GM21717 (cell line): ENCODE measurements around the gene MTMR12.

Source experiments
- ATAC-seq: cut with Tn5 transposase; IDR thresholded peaks from one replicate; pipeline ENCODE4 v1.9.1; 2021; ENCODE audit warnings: mild to moderate bottlenecking, moderate library complexity; ENCODE audit not compliant: unreplicated experiment

The MTMR12 gene

GRCh38 chr5:32278406-32278805 is 34.3 kb downstream of the MTMR12 start:
- no peak for ATAC-seq

- no peak for ATAC-seq
Measured at GRCh38 chr5:32277798-32278197, 34.9 kb downstream of the MTMR12 start.

DNA sequence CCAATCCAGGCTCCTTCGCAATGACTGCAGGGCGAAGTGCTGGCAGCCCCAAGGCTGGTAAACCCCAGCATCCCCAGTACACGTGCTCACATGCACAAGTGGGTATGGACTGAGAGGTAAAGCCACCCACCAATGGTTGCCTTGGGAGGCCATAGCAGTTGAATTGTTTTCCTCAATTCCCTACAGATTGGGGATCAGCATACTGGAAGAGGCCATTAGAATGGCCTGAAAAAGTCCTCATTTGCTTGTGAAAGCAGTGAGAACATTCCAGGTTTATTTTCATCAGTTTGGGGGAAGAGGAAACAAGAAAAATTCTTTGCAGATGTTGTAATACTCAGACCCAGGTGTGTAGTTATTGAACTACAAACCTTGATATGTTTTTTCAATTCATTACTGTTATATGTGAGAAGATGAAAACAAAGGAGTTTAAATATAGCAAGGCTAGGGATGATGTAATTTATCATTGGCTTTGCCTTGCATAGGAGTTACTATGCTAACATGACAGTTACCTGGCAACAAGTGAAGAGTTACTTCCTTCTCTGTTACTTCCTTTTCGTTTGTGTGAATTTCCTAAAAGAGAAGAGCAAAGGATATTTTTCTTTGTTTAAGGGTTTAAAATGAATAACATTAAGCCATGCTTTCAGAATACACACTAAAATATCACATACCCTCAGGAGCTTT is 36.4 kb downstream of the MTMR12 start:
- peak; percentile 50 for ATAC-seq

- ATAC-seq, result no peak
Measured at GRCh38 chr5:32275396-32275741, 37.4 kb downstream of the MTMR12 start.

DNA sequence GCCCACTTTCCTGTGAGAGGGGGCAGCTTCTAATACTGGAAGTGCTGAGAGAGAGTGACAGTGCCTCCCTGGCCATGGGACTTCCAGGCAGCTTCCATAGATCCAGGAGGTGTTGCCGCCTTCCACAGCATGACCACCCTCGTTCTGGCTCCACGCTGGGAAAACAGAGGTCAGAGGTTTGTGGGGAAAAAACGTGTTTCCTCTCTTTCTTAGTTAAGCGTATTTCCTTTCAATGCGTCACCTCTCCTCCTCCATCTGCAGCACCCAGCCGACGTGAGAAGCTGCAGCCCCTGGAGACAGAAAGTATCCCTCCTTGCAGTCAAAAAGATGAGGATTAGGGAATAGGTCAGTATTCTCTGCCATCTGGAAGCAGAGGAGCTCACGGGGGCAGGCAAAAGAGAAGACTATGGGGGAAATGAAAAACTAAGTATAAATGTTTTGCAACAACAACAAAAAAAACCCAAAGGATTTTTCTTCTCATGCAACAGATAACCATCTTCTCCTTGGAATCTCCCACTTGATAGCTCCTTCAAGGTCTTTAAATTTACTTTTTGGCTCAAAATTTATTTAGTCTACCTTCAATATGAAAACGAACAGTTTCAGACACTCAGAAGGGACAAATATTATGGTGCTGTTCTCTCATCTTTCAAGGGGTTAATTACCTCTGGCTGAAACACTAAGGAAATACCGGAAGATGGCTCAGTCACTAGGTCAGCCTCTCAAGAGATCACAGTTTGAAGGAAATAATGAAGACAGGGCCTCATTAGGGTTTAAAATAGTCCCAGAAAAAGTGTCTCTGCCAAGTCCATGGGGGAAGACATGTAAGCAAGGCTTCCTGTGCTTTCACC is 38.0 kb downstream of the MTMR12 start:
- ATAC-seq, result no peak

DNA sequence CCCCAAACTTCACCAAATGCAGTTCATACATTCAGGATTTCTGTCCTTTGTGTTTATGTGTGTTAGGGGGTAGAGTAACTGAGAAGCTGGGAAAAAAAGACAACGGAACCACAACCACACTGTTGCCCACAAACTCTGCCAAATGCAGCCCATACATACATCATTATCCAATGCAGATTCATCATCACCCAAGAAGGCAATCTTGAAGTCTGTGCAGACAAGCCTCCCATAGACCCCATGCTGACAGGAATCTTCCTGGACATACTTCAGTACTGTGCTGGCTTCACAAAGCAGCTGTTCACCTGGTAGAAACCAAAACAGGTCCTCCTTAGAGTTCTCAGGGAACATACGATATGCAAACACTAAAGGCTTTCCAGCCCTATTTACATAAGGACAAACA is 38.9 kb downstream of the MTMR12 start:
- no peak for ATAC-seq

- no peak for ATAC-seq
Measured at GRCh38 chr5:32272746-32273145, 40.0 kb downstream of the MTMR12 start.

GRCh38 chr5:32270946-32271345 is 41.8 kb downstream of the MTMR12 start:
- no peak for ATAC-seq

- ATAC-seq, result no peak
Measured at GRCh38 chr5:32270178-32270577, 42.6 kb downstream of the MTMR12 start.

- no peak for ATAC-seq
Measured at GRCh38 chr5:32265902-32266301, 46.8 kb downstream of the MTMR12 start.

DNA sequence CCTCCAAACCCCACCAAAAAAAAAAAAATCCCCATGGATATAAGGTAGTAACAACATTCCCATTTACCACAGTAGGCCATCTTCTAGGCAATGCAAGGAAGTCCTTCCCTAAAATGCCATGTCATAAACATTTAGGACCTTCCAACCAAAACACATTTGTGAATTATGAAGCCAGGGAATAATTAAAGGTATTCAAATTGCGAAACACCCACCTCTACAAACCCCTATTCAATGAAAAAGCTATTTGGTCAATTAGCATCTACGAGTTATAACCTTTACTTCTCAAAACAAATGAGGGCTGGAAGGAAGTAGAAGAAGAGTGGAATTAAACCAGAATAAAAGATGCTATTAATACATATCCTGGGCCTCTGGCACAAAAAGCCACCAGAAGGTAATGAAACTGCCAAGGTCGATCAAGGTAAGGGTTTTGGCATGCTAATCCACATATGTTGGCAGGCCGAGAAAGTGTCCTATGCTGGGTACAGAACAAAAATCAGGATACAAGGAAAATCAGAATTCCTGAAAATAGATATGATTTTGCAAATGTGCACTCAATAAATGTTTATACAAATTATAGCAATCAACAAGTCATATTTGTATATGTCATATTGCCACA is 47.7 kb downstream of the MTMR12 start:
- no peak for ATAC-seq

- no peak for ATAC-seq
Measured at GRCh38 chr5:32263684-32264083, 49.1 kb downstream of the MTMR12 start.

DNA sequence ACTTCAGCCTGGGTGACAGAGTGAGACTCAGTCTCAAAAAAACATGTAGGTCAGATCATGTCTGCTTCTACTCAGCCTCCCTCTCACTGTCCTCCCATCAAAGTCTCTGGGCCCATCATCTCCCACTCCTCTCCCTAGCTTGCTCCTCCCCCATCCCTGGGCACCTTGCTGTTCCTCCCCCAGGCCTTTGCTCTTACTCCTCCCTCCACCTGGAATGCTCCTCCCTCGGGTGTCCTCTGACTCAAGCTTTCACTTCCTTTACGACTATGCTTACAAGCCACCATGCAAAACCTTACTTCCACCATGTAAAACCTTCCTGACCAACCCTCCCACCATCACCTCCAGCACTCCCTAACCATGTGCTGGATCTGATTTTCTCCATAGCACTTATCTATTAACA is 51.5 kb downstream of the MTMR12 start:
- ATAC-seq, result peak; percentile 87

DNA sequence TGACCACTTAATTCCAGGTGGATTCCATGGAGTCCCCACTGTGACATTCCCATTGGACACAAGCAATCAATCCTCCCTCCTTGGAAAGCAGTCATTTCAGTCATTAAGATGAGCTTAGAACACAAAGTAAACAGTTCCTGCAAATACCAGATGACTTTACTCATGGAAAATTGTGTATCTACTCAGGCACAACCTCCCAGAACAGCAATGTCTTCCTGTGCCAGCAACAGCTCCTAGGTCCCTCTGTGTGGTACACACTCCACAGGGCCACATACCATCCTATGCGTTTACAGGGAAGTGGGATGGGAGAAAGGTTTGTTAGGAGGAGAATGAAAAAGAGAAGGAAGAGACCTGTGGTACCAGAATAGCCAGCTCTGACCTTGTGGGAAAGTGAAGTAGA is 53.7 kb downstream of the MTMR12 start:
- no peak for ATAC-seq

GRCh38 chr5:32258424-32258823 is 54.3 kb downstream of the MTMR12 start:
- no peak for ATAC-seq

GRCh38 chr5:32255540-32255900 is 57.2 kb downstream of the MTMR12 start:
- no peak for ATAC-seq

GRCh38 chr5:32254881-32255539 is 57.7 kb downstream of the MTMR12 start:
- no peak for ATAC-seq

- no peak for ATAC-seq
Measured at GRCh38 chr5:32251871-32252458, 60.8 kb downstream of the MTMR12 start.

GRCh38 chr5:32249668-32250067 is 63.1 kb downstream of the MTMR12 start:
- no peak for ATAC-seq

DNA sequence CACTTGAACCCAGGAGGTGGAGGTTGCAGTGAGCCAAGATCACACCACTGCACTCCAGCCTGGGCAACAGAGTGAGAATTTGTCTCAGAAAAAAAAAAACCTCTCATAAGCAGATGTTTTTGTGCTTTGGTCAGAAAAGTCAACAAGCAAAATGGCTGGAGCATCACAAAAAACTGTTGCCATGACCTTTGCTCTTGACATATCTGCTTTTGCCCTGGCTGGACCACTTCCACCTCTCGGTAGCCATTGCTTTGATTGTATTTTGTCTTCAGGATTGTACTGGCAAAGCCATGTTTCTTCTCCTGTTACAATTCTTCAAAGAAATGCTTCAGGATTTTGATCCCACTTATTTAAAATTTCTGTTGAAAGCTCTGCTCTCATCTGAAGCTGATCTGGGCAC is 67.0 kb downstream of the MTMR12 start:
- ATAC-seq, result no peak

- ATAC-seq, result no peak
Measured at GRCh38 chr5:32244017-32244416, 68.7 kb downstream of the MTMR12 start.
